Small intestine (tissue), 7 donors: ENCODE data around the gene FAT1. TPM values are rescaled to one million over a fixed set of nuclear protein-coding genes. Genes with fewer than 3 reads are reported as not detected.

ENCODE experiments used
- DNase-seq, 2 donors: peaks; one replicate each; pipeline versions ENCODE4 v3.0.0 to v3.0.0-alpha.2; 2013
- FAIRE-seq: peaks from 2 replicates; lab custom pipeline; 2012; peaks lifted over from hg19 to GRCh38; lab: Jason Lieb, UNC
- H3K27ac ChIP-seq, 3 donors: one replicate each; pipeline ENCODE4 v1.5.1; 2013; ENCODE audit warnings: low read length in 2 of 3, mild to moderate bottlenecking in 2 of 3, control low read depth in 1 of 3, inconsistent platforms in 1 of 3, low read depth in 1 of 3, moderate library complexity in 1 of 3
- H3K27me3 ChIP-seq, 3 donors: one replicate each; pipeline ENCODE4 v1.6.1; 2013; ENCODE audit warnings: low read length in 3 of 3, inconsistent platforms in 1 of 3; ENCODE audit not compliant: control insufficient read depth in 3 of 3, insufficient read depth in 3 of 3
- H3K36me3 ChIP-seq, 3 donors: one replicate each; pipeline ENCODE4 v1.6.1; 2013; ENCODE audit warnings: low read length in 3 of 3, inconsistent platforms in 1 of 3, low read depth in 1 of 3, mild to moderate bottlenecking in 1 of 3, moderate library complexity in 1 of 3; ENCODE audit not compliant: control insufficient read depth in 3 of 3, insufficient read depth in 2 of 3
- H3K4me1 ChIP-seq, 3 donors: one replicate each; pipeline ENCODE4 v1.6.1; 2013; ENCODE audit warnings: low read length in 2 of 3, inconsistent platforms in 1 of 3, low read depth in 1 of 3, mild to moderate bottlenecking in 1 of 3, moderate library complexity in 1 of 3; ENCODE audit not compliant: control insufficient read depth in 3 of 3, insufficient read depth in 2 of 3
- H3K4me3 ChIP-seq, 3 donors: one replicate each; pipeline ENCODE4 v1.5.1; 2013; ENCODE audit warnings: low read length in 3 of 3, control low read depth in 1 of 3, inconsistent platforms in 1 of 3, low read depth in 1 of 3, mild to moderate bottlenecking in 1 of 3, moderate library complexity in 1 of 3
- H3K9me3 ChIP-seq, 2 donors: one replicate each; pipeline ENCODE4 v1.6.1; 2013; ENCODE audit warnings: low read depth in 1 of 2, low read length in 1 of 2; ENCODE audit not compliant: control insufficient read depth in 2 of 2, insufficient read depth in 1 of 2
- WGBS, 3 donors: extraction: QIAGEN DNeasy Blood & Tissue Kit; methylation state at CpG; one replicate each; pipeline ENCODE4 v1.1.7; 2013; 5-methylcytosine and 5-hydroxymethylcytosine counted together
- polyA plus RNA-seq, 4 donors: library from polyadenylated mRNA; stranded (reverse) in 3 of 4; unstranded in 1 of 4; fragments of 200-250 nt in 3 of 4; fragments of 120-200 nt in 1 of 4; gene quantifications; one replicate each; pipeline versions ENCODE4 v1.2.1 to v1.2.3, GENCODE V29; 2013
- donor health status: healthy with polysubstance abuse.
- donor health status: control.
- donor health status: control.
- donor health status: Bipolar disorder and iron deficiency.
- donor health status: healthy.

The FAT1 gene
- polyA plus RNA-seq, 4 donors, result 62.4 to 189 (median 83.6) TPM

GRCh38 chr4:186687265-186687664 lies 36.4 kb downstream of the FAT1 start:
- Histone ChIP-seq H3K27ac (no peak overlapping the region), H3K9me3 (no peaks in the 10 kb centered on the region), H3K36me3 (peaks cover 0 to 21% (median 2%) of the 10 kb centered on the region in 3 donors), H3K4me3 (no peak overlapping the region), H3K27me3 (no peaks in the 10 kb centered on the region), H3K4me1 (peaks cover 0 to 20% (median 9%) of the 10 kb centered on the region in 3 donors)
- no peak for FAIRE-seq
- WGBS, 3 donors, result 75 to 91% (median 84%) methylated on average over 3 of the region's 3 CpGs
- DNase-seq, result no peak

- H3K4me3 ChIP-seq, result no peak overlapping the region
- DNase-seq, result peak; percentile 48 to 54
- WGBS, 3 donors, result 49 to 74% (median 52%) methylated on average over 2 of the region's 2 CpGs
- peak overlapping the region in 1 of 3 donors; percentile 26 for H3K27ac ChIP-seq
- H3K9me3 ChIP-seq, result no peaks in the 10 kb centered on the region
- no peak for FAIRE-seq
- H3K4me1 ChIP-seq, result peaks cover 0 to 20% (median 9%) of the 10 kb centered on the region in 3 donors
- H3K27me3 ChIP-seq, result no peaks in the 10 kb centered on the region
- peaks cover 0 to 20% (median 2%) of the 10 kb centered on the region in 3 donors for H3K36me3 ChIP-seq
Measured at GRCh38 chr4:186685767-186686183, 37.9 kb downstream of the FAT1 start.

- H3K4me1 ChIP-seq, result peaks cover 0 to 20% (median 9%) of the 10 kb centered on the region in 3 donors
- H3K36me3 ChIP-seq, result peaks cover 0 to 16% (median 2%) of the 10 kb centered on the region in 3 donors
- FAIRE-seq, result no peak
- no peaks in the 10 kb centered on the region for H3K9me3 ChIP-seq
- H3K4me3 ChIP-seq, result no peak overlapping the region
- H3K27me3 ChIP-seq, result no peaks in the 10 kb centered on the region
- H3K27ac ChIP-seq, result peak overlapping the region in 2 of 3 donors; percentile 3 to 26
- 35 to 59% (median 47%) methylated on average over 5 of the region's 5 CpGs for WGBS, 3 donors
- peak; percentile 84 to 86 for DNase-seq
Measured at GRCh38 chr4:186684889-186685309, 38.8 kb downstream of the FAT1 start.

- Histone ChIP-seq H3K4me1 (peaks cover 0 to 20% (median 6%) of the 10 kb centered on the region in 3 donors), H3K36me3 (peaks cover 0 to 13% (median 2%) of the 10 kb centered on the region in 3 donors), H3K4me3 (no peak overlapping the region), H3K9me3 (no peaks in the 10 kb centered on the region), H3K27ac (peak overlapping the region in 2 of 3 donors; percentile 20 to 26), H3K27me3 (no peaks in the 10 kb centered on the region)
- DNase-seq, result no peak
- FAIRE-seq, result no peak
- WGBS, 3 donors, result 72 to 79% (median 76%) methylated on average over 12 of the region's 12 CpGs
Measured at GRCh38 chr4:186684220-186684619, 39.4 kb downstream of the FAT1 start.

- H3K27ac ChIP-seq, result peak overlapping the region in 1 of 3 donors; percentile 41
- H3K9me3 ChIP-seq, result no peaks in the 10 kb centered on the region
- peaks cover 0 to 16% (median 2%) of the 10 kb centered on the region in 3 donors for H3K36me3 ChIP-seq
- H3K4me1 ChIP-seq, result peaks cover 0 to 11% (median 5%) of the 10 kb centered on the region in 3 donors
- 67 to 79% (median 71%) methylated on average over 6 of the region's 6 CpGs for WGBS, 3 donors
- no peak for FAIRE-seq
- H3K27me3 ChIP-seq, result no peaks in the 10 kb centered on the region
- H3K4me3 ChIP-seq, result no peak overlapping the region
- no peak for DNase-seq
Measured at GRCh38 chr4:186680641-186681040, 43.0 kb downstream of the FAT1 start.

- Histone ChIP-seq H3K9me3 (no peaks in the 10 kb centered on the region), H3K27ac (no peak overlapping the region), H3K4me3 (no peak overlapping the region), H3K36me3 (peaks cover 0 to 12% (median 3%) of the 10 kb centered on the region in 3 donors), H3K27me3 (no peaks in the 10 kb centered on the region), H3K4me1 (peaks cover 0 to 4% (median 0%) of the 10 kb centered on the region in 3 donors)
- WGBS, 3 donors, result 46 to 63% (median 61%) methylated on average over 1 of the region's 1 CpG
- FAIRE-seq, result no peak
- DNase-seq, result no peak
Measured at GRCh38 chr4:186676531-186677161, 47.0 kb downstream of the FAT1 start.

GRCh38 chr4:186669735-186670134 lies 53.9 kb downstream of the FAT1 start:
- peaks cover 2 to 5% (median 3%) of the 10 kb centered on the region in 3 donors for H3K4me1 ChIP-seq
- H3K4me3 ChIP-seq, result no peak overlapping the region
- no peak for FAIRE-seq
- no peak for DNase-seq
- H3K36me3 ChIP-seq, result peaks cover 0 to 21% (median 3%) of the 10 kb centered on the region in 3 donors
- no peak overlapping the region for H3K27ac ChIP-seq
- H3K27me3 ChIP-seq, result no peaks in the 10 kb centered on the region
- H3K9me3 ChIP-seq, result no peaks in the 10 kb centered on the region
- 27 to 36% (median 32%) methylated on average over 5 of the region's 5 CpGs for WGBS, 3 donors

GRCh38 chr4:186669159-186669731 lies 54.4 kb downstream of the FAT1 start:
- no peaks in the 10 kb centered on the region for H3K27me3 ChIP-seq
- no peak overlapping the region for H3K27ac ChIP-seq
- peaks cover 2 to 5% (median 3%) of the 10 kb centered on the region in 3 donors for H3K4me1 ChIP-seq
- FAIRE-seq (no peak), DNase-seq (peak; percentile 38 to 48)
- H3K4me3 ChIP-seq, result no peak overlapping the region
- 58 to 77% (median 62%) methylated on average over 21 of the region's 21 CpGs for WGBS, 3 donors
- peaks cover 0 to 17% (median 3%) of the 10 kb centered on the region in 3 donors for H3K36me3 ChIP-seq
- no peaks in the 10 kb centered on the region for H3K9me3 ChIP-seq
